ENCODE data around the gene USP37.

DNA sequence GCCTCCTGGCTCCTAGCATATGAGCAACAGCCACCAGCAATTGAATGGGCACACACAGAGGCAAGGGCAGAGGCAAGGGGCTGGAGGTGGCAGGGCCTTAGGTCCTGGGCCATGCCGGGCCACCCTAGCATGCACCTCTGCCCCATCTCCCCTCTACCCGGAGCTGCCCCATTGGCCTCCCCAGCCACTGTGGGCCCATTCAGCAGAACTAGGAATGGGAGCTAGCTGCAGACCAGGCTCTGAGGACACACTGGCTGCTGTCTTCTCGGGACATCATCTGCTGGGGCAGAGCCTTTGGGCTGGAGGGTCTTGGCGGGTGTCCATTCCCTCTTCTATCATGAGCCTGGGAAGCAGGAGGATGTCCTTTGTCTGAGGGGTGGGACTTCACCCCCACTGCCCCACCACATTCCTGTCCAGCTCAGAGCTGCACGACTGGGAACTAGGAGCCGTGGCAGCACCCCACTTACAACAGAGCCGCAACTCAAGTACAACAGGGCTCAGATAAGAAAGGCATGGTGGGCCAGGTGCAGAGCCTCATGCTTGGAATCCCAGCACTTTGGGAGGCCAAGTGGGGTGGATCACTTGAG, 148.4 kb downstream of the USP37 start:
- TF ChIP-seq TAF1 (IDR thresholded peaks at IDR 0.05; ENCODE audit: borderline replicate concordance, insufficient read depth, low read length) (no peak), POLR2AphosphoS5 (IDR thresholded peaks at IDR 0.05; ENCODE audit: low read depth, low read length) (no peak), FOXP2 (optimal IDR thresholded peaks at IDR 0.05; ENCODE audit: borderline replicate concordance, extremely low read depth, extremely low read length, insufficient read depth) (no peak), SIN3A (IDR thresholded peaks at IDR 0.05; ENCODE audit: borderline replicate concordance, insufficient read depth, low read length) (no peak)
- TF ChIP-seq, protein P1, sequence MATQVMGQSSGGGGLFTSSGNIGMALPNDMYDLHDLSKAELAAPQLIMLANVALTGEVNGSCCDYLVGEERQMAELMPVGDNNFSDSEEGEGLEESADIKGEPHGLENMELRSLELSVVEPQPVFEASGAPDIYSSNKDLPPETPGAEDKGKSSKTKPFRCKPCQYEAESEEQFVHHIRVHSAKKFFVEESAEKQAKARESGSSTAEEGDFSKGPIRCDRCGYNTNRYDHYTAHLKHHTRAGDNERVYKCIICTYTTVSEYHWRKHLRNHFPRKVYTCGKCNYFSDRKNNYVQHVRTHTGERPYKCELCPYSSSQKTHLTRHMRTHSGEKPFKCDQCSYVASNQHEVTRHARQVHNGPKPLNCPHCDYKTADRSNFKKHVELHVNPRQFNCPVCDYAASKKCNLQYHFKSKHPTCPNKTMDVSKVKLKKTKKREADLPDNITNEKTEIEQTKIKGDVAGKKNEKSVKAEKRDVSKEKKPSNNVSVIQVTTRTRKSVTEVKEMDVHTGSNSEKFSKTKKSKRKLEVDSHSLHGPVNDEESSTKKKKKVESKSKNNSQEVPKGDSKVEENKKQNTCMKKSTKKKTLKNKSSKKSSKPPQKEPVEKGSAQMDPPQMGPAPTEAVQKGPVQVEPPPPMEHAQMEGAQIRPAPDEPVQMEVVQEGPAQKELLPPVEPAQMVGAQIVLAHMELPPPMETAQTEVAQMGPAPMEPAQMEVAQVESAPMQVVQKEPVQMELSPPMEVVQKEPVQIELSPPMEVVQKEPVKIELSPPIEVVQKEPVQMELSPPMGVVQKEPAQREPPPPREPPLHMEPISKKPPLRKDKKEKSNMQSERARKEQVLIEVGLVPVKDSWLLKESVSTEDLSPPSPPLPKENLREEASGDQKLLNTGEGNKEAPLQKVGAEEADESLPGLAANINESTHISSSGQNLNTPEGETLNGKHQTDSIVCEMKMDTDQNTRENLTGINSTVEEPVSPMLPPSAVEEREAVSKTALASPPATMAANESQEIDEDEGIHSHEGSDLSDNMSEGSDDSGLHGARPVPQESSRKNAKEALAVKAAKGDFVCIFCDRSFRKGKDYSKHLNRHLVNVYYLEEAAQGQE (IDR thresholded peaks at IDR 0.05; ENCODE audit: insufficient read depth in 1 of 2, low read depth in 2 of 2, low read length in 2 of 2), result no peak

All from PFSK-1 (cell line).